Esophagus squamous epithelium (tissue), 5 donors: ENCODE data around the gene TPK1. TPM values are rescaled to one million over a fixed set of nuclear protein-coding genes. Genes with fewer than 3 reads are reported as not detected.

ENCODE experiments used
- DNase-seq: peaks from one replicate; lab custom pipeline; 2025; lab: John Stamatoyannopoulos, UW
- H3K27ac ChIP-seq, 4 donors: fragments of 200-600 bp; sonication (generic); one replicate each; pipeline ENCODE4 v1.5.1; 2016 to 2019; ENCODE audit warnings: mild to moderate bottlenecking in 1 of 4
- H3K27me3 ChIP-seq, 4 donors: fragments of 200-600 bp; sonication (generic); 1 replicate in 3 of 4; 2 replicates in 1 of 4; pipeline versions ENCODE4 v1.5.1 to v1.6.0; 2017 to 2021; ENCODE audit warnings: antibody characterized with exemption in 1 of 4
- H3K36me3 ChIP-seq, 3 donors: fragments of 200-600 bp; sonication (generic); one replicate each; pipeline ENCODE4 v1.5.1; 2016 to 2019
- H3K4me1 ChIP-seq, 3 donors: fragments of 200-600 bp; sonication (generic); one replicate each; pipeline ENCODE4 v1.5.1; 2017 to 2019
- H3K4me3 ChIP-seq, 4 donors: fragments of 200-600 bp; sonication (generic); 1 replicate in 3 of 4; 2 replicates in 1 of 4; pipeline ENCODE4 v1.5.1; 2016 to 2019; ENCODE audit warnings: mild to moderate bottlenecking in 2 of 4, moderate library complexity in 1 of 4
- H3K9me3 ChIP-seq, 3 donors: fragments of 200-600 bp; sonication (generic); one replicate each; pipeline ENCODE4 v1.5.1; 2016 to 2019
- CTCF ChIP-seq, 6 experiments: fragments of 450-650 bp in 4 of 6; fragments of 200-600 bp in 2 of 6; sonication (generic) in 2 of 6; IDR thresholded peaks; one replicate each; pipeline ENCODE4 v1.5.1; 2016 to 2019; ENCODE audit warnings: antibody characterized with exemption in 6 of 6, mild to moderate bottlenecking in 4 of 6, moderate library complexity in 4 of 6
- POLR2A ChIP-seq, 4 donors: fragments of 450-650 bp; IDR thresholded peaks; one replicate each; pipeline ENCODE4 v1.6.1; 2017; ENCODE audit warnings: antibody characterized with exemption in 4 of 4, mild to moderate bottlenecking in 4 of 4, moderate library complexity in 3 of 4
- WGBS, 2 donors: methylation state at CpG; one replicate each; pipeline ENCODE4 v1.1.5; 2018; 5-methylcytosine and 5-hydroxymethylcytosine counted together
- intact Hi-C: fragments of 100-400 bp; cut with DNase I; formaldehyde crosslinking; loops from one replicate; pipeline ENCODE4 v1.15.0; 2022
- total RNA-seq, 4 donors: library from RNA; depleted of rRNA; stranded (reverse); fragments of >200 nt; gene quantifications; one replicate each; pipeline ENCODE4 v1.1.0, GENCODE V29; 2016
- donor health status: DM: yes; HTN: yes; CAD: no.

The TPK1 gene
- total RNA-seq, 4 donors from 2014 or later = 2.3 to 8.4 (median 2.7) TPM

- 75 to 89% methylated on average over 2 of the region's 2 CpGs for WGBS, 2 donors
- no peak for TF ChIP-seq CTCF (IDR thresholded peaks at IDR 0.05)
- no peak for TF ChIP-seq POLR2A (IDR thresholded peaks at IDR 0.05)
- DNase-seq = no peak
- Histone ChIP-seq H3K27ac (no peak overlapping the region), H3K27me3 (no peaks in the 10 kb centered on the region), H3K4me1 (no peaks in the 10 kb centered on the region), H3K36me3 (no peaks in the 10 kb centered on the region), H3K4me3 (no peak overlapping the region), H3K9me3 (no peaks in the 10 kb centered on the region)
- intact Hi-C loops = no loop called here
These were observed 66.5 kb downstream of the TPK1 start for GRCh38 chr7:144769352-144769751.

GRCh38 chr7:144768633-144769032 is 67.2 kb downstream of the TPK1 start:
- TF ChIP-seq CTCF (IDR thresholded peaks at IDR 0.05) = no peak
- no peak for TF ChIP-seq POLR2A (IDR thresholded peaks at IDR 0.05)
- Histone ChIP-seq H3K4me3 (no peak overlapping the region), H3K27me3 (no peaks in the 10 kb centered on the region), H3K9me3 (no peaks in the 10 kb centered on the region), H3K36me3 (no peaks in the 10 kb centered on the region), H3K4me1 (no peaks in the 10 kb centered on the region), H3K27ac (no peak overlapping the region)
- intact Hi-C loops = no loop called here
- 75 to 94% methylated on average over 2 of the region's 2 CpGs for WGBS, 2 donors
- DNase-seq = no peak

GRCh38 chr7:144763291-144763690 is 72.6 kb downstream of the TPK1 start:
- no peaks in the 10 kb centered on the region for H3K4me1 ChIP-seq
- DNase-seq = no peak
- no peak overlapping the region for H3K4me3 ChIP-seq
- TF ChIP-seq CTCF (IDR thresholded peaks at IDR 0.05) = no peak
- no peak for TF ChIP-seq POLR2A (IDR thresholded peaks at IDR 0.05)
- H3K9me3 ChIP-seq = no peaks in the 10 kb centered on the region
- no peaks in the 10 kb centered on the region for H3K36me3 ChIP-seq
- WGBS, 2 donors = 92% methylated on average over 5 of the region's 5 CpGs
- intact Hi-C loops = no loop called here
- no peaks in the 10 kb centered on the region for H3K27me3 ChIP-seq
- no peak overlapping the region for H3K27ac ChIP-seq

- no peak overlapping the region for H3K27ac ChIP-seq
- H3K4me3 ChIP-seq = no peak overlapping the region
- H3K9me3 ChIP-seq = no peaks in the 10 kb centered on the region
- H3K4me1 ChIP-seq = no peaks in the 10 kb centered on the region
- H3K27me3 ChIP-seq = no peaks in the 10 kb centered on the region
- DNase-seq = no peak
- H3K36me3 ChIP-seq = no peaks in the 10 kb centered on the region
- intact Hi-C loops = no loop called here
- WGBS, 2 donors = 81% methylated on average over 1 of the region's 1 CpG; no CpG with 5 or more reads in 1 of the 2 donors
- TF ChIP-seq CTCF (IDR thresholded peaks at IDR 0.05) (no peak), POLR2A (IDR thresholded peaks at IDR 0.05) (no peak)
These were observed 73.0 kb downstream of the TPK1 start for GRCh38 chr7:144762853-144763252.

GRCh38 chr7:144761493-144761892 is 74.4 kb downstream of the TPK1 start:
- intact Hi-C loops = no loop called here
- H3K27me3 ChIP-seq = no peaks in the 10 kb centered on the region
- H3K27ac ChIP-seq = no peak overlapping the region
- no peak overlapping the region for H3K4me3 ChIP-seq
- H3K4me1 ChIP-seq = no peaks in the 10 kb centered on the region
- no peaks in the 10 kb centered on the region for H3K36me3 ChIP-seq
- peaks cover 0 to 4% (median 0%) of the 10 kb centered on the region in 3 donors for H3K9me3 ChIP-seq
- WGBS, 2 donors = 68 to 77% methylated on average over 5 of the region's 5 CpGs
- no peak for DNase-seq
- no peak for TF ChIP-seq CTCF (IDR thresholded peaks at IDR 0.05)
- no peak for TF ChIP-seq POLR2A (IDR thresholded peaks at IDR 0.05)
